Caco-2 (cell line): ENCODE data around the gene HDAC9. TPM values are rescaled to one million over a fixed set of nuclear protein-coding genes. Genes with fewer than 3 reads are reported as not detected.

ENCODE experiments used
- BruUV-seq: library from RNA; stranded (reverse); fragments of 400-500 nt; replicated peaks from 2 replicates; lab custom pipeline; 2021; lab: Mats Ljungman, UMichigan
- CTCF ChIA-PET: fragments of 300-600 bp; sonication (Branson Sonifier 250); formaldehyde crosslinking; loops from one replicate; lab custom pipeline; 2022; ENCODE audit warnings: antibody characterized with exemption; lab: Charles Lee
- POLR2A ChIA-PET: fragments of 300-600 bp; sonication (Branson Sonifier 250); formaldehyde crosslinking; loops from one replicate; lab custom pipeline; 2022; ENCODE audit warnings: antibody characterized with exemption; lab: Charles Lee
- DNase-seq, 2 experiments: peaks; one replicate each; pipeline versions ENCODE4 v3.0.0 to v3.0.0-alpha.2; 2020 to 2022
- H3K27me3 ChIP-seq: replicated peaks from 2 replicates; pipeline ENCODE4 v1.6.0; 2011; ENCODE audit warnings: low read length; ENCODE audit not compliant: control insufficient read depth, insufficient read depth
- H3K36me3 ChIP-seq: 2 replicates; pipeline ENCODE4 v1.5.1; 2011; ENCODE audit warnings: low read length; ENCODE audit not compliant: control insufficient read depth, insufficient read depth
- H3K4me1 ChIP-seq: fragments of 250-450 bp; sonication (Bioruptor Pico); 2 replicates; pipeline ENCODE4 v1.5.1; 2020; ENCODE audit warnings: mild to moderate bottlenecking
- H3K4me3 ChIP-seq: 2 replicates; pipeline ENCODE4 v1.5.1; 2011; ENCODE audit warnings: low read depth, mild to moderate bottlenecking, control low read depth, low read length
- H3K9me3 ChIP-seq: fragments of 250-450 bp; sonication (Bioruptor Pico); 2 replicates; pipeline ENCODE4 v1.5.1; 2020; ENCODE audit warnings: mild to moderate bottlenecking, moderate library complexity
- H3K27ac Mint-ChIP-seq: one replicate; pipeline ENCODE4 v1.8.0; 2022; ENCODE audit warnings: mixed read lengths; ENCODE audit not compliant: unreplicated experiment
- H3K27me3 Mint-ChIP-seq: one replicate; pipeline ENCODE4 v1.8.0; 2022; ENCODE audit warnings: mixed read lengths; ENCODE audit not compliant: insufficient read depth, unreplicated experiment
- H3K36me3 Mint-ChIP-seq: one replicate; pipeline ENCODE4 v1.8.0; 2022; ENCODE audit warnings: mild to moderate bottlenecking, mixed read lengths; ENCODE audit not compliant: insufficient read depth, unreplicated experiment
- H3K4me1 Mint-ChIP-seq: one replicate; pipeline ENCODE4 v1.8.0; 2022; ENCODE audit warnings: low read depth, mixed read lengths; ENCODE audit not compliant: unreplicated experiment
- H3K4me3 Mint-ChIP-seq: one replicate; pipeline ENCODE4 v1.8.0; 2022; ENCODE audit warnings: mild to moderate bottlenecking, moderate library complexity, mixed read lengths; ENCODE audit not compliant: unreplicated experiment
- H3K9me3 Mint-ChIP-seq: one replicate; pipeline ENCODE4 v1.8.0; 2022; ENCODE audit warnings: mixed read lengths; ENCODE audit not compliant: unreplicated experiment
- CTCF ChIP-seq, 2 experiments: fragments of 200-600 bp in 1 of 2; IDR thresholded peaks; 1 replicate in 1 of 2; 2 replicates in 1 of 2; pipeline versions ENCODE4 v1.5.1 to v1.8.0; 2011 to 2022; ENCODE audit warnings: antibody characterized with exemption in 1 of 2, control low read depth in 1 of 2, inconsistent platforms in 1 of 2, low read depth in 1 of 2, low read length in 1 of 2, mild to moderate bottlenecking in 1 of 2, moderate library complexity in 1 of 2; ENCODE audit not compliant: insufficient read depth in 1 of 2, severe bottlenecking in 1 of 2, unreplicated experiment in 1 of 2
- intact Hi-C: fragments of 100-400 bp; cut with micrococcal nuclease; formaldehyde crosslinking; loops from one replicate; pipeline ENCODE4 v1.10.0; 2022; ENCODE audit not compliant: unreplicated experiment
- total RNA-seq: library from RNA; stranded (reverse); gene quantifications from 2 replicates; pipeline ENCODE4 v1.2.3, GENCODE V29; 2022

Gene HDAC9
- total RNA-seq, 1 experiment from 2014 or later, result 0.27 TPM

GRCh38 chr7:18975276-18975675 lies 479.7 kb downstream of the HDAC9 start:
- Histone ChIP-seq H3K9me3 (no peaks in the 10 kb centered on the region), H3K4me1 (no peaks in the 10 kb centered on the region; the same call in 1 of the 2 replicates), H3K36me3 (no peaks in the 10 kb centered on the region), H3K4me3 (no peak overlapping the region), H3K27me3 (no peaks in the 10 kb centered on the region)
- ChIA-PET CTCF (no interaction called here), POLR2A (no interaction called here)
- TF ChIP-seq CTCF (IDR thresholded peaks at IDR 0.05; ENCODE audit: insufficient read depth in 1 of 2, low read depth in 1 of 2, low read length in 1 of 2, severe bottlenecking in 1 of 2, unreplicated experiment in 1 of 2), result no peak
- no peak overlapping the region for H3K4me3 Mint-ChIP-seq
- no TSS peak for BruUV-seq
- H3K4me1 Mint-ChIP-seq, result no peaks in the 10 kb centered on the region
- intact Hi-C loops, result no loop called here
- no peaks in the 10 kb centered on the region for H3K27me3 Mint-ChIP-seq
- DNase-seq, result no peak
- H3K36me3 Mint-ChIP-seq, result no peaks in the 10 kb centered on the region
- no peak overlapping the region for H3K27ac Mint-ChIP-seq
- peaks cover 9% of the 10 kb centered on the region for H3K9me3 Mint-ChIP-seq

- no peaks in the 10 kb centered on the region for H3K4me1 Mint-ChIP-seq
- no peaks in the 10 kb centered on the region for H3K4me1 ChIP-seq
- H3K9me3 Mint-ChIP-seq, result peaks cover 9% of the 10 kb centered on the region
- DNase-seq, result no peak
- no peak for TF ChIP-seq CTCF (IDR thresholded peaks at IDR 0.05; ENCODE audit: insufficient read depth in 1 of 2, low read depth in 1 of 2, low read length in 1 of 2, severe bottlenecking in 1 of 2, unreplicated experiment in 1 of 2)
- H3K36me3 ChIP-seq, result no peaks in the 10 kb centered on the region
- H3K4me3 ChIP-seq, result no peak overlapping the region
- CTCF ChIA-PET, result no interaction called here
- H3K27ac Mint-ChIP-seq, result no peak overlapping the region
- POLR2A ChIA-PET, result no interaction called here
- no TSS peak for BruUV-seq
- no peaks in the 10 kb centered on the region for H3K9me3 ChIP-seq
- no peaks in the 10 kb centered on the region for H3K27me3 ChIP-seq
- H3K27me3 Mint-ChIP-seq, result peaks cover 3% of the 10 kb centered on the region
- H3K36me3 Mint-ChIP-seq, result no peaks in the 10 kb centered on the region
- intact Hi-C loops, result no loop called here
- H3K4me3 Mint-ChIP-seq, result no peak overlapping the region
Measured at GRCh38 chr7:18975689-18976280, 480.2 kb downstream of the HDAC9 start.

GRCh38 chr7:18976715-18977471 lies 481.3 kb downstream of the HDAC9 start:
- BruUV-seq, result no TSS peak
- DNase-seq, result no peak
- no peaks in the 10 kb centered on the region for H3K36me3 Mint-ChIP-seq
- TF ChIP-seq CTCF (IDR thresholded peaks at IDR 0.05; ENCODE audit: insufficient read depth in 1 of 2, low read depth in 1 of 2, low read length in 1 of 2, severe bottlenecking in 1 of 2, unreplicated experiment in 1 of 2), result no peak
- H3K27me3 ChIP-seq, result no peaks in the 10 kb centered on the region
- H3K4me1 Mint-ChIP-seq, result no peaks in the 10 kb centered on the region
- H3K36me3 ChIP-seq, result no peaks in the 10 kb centered on the region
- H3K4me3 Mint-ChIP-seq, result no peak overlapping the region
- peaks cover 3% of the 10 kb centered on the region for H3K27me3 Mint-ChIP-seq
- H3K4me1 ChIP-seq, result no peaks in the 10 kb centered on the region
- CTCF ChIA-PET, result no interaction called here
- intact Hi-C loops, result no loop called here
- POLR2A ChIA-PET, result no interaction called here
- no peak overlapping the region for H3K4me3 ChIP-seq
- H3K27ac Mint-ChIP-seq, result no peak overlapping the region
- peaks cover 9% of the 10 kb centered on the region for H3K9me3 Mint-ChIP-seq
- H3K9me3 ChIP-seq, result no peaks in the 10 kb centered on the region
